Esophagus squamous epithelium (tissue), 5 donors: Measurements from ENCODE around the gene LIMA1. TPM values are rescaled to one million over a fixed set of nuclear protein-coding genes. Genes with fewer than 3 reads are reported as not detected.
"Not testable (repeated sequence)": the region's sequence is repeated elsewhere in the genome, so short reads cannot be mapped to it uniquely, and the experiment has no call there.

Source experiments
- DNase-seq: peaks from one replicate; lab custom pipeline; 2025; lab: John Stamatoyannopoulos, UW
- H3K27ac ChIP-seq, 4 donors: fragments of 200-600 bp; sonication (generic); one replicate each; pipeline ENCODE4 v1.5.1; 2016 to 2019; ENCODE audit warnings: mild to moderate bottlenecking in 1 of 4
- H3K27me3 ChIP-seq, 4 donors: fragments of 200-600 bp; sonication (generic); 1 replicate in 3 of 4; 2 replicates in 1 of 4; pipeline versions ENCODE4 v1.5.1 to v1.6.0; 2017 to 2021; ENCODE audit warnings: antibody characterized with exemption in 1 of 4
- H3K36me3 ChIP-seq, 3 donors: fragments of 200-600 bp; sonication (generic); one replicate each; pipeline ENCODE4 v1.5.1; 2016 to 2019
- H3K4me1 ChIP-seq, 3 donors: fragments of 200-600 bp; sonication (generic); one replicate each; pipeline ENCODE4 v1.5.1; 2017 to 2019
- H3K4me3 ChIP-seq, 4 donors: fragments of 200-600 bp; sonication (generic); 1 replicate in 3 of 4; 2 replicates in 1 of 4; pipeline ENCODE4 v1.5.1; 2016 to 2019; ENCODE audit warnings: mild to moderate bottlenecking in 2 of 4, moderate library complexity in 1 of 4
- H3K9me3 ChIP-seq, 3 donors: fragments of 200-600 bp; sonication (generic); one replicate each; pipeline ENCODE4 v1.5.1; 2016 to 2019
- CTCF ChIP-seq, 6 experiments: fragments of 450-650 bp in 4 of 6; fragments of 200-600 bp in 2 of 6; sonication (generic) in 2 of 6; IDR thresholded peaks; one replicate each; pipeline ENCODE4 v1.5.1; 2016 to 2019; ENCODE audit warnings: antibody characterized with exemption in 6 of 6, mild to moderate bottlenecking in 4 of 6, moderate library complexity in 4 of 6
- POLR2A ChIP-seq, 4 donors: fragments of 450-650 bp; IDR thresholded peaks; one replicate each; pipeline ENCODE4 v1.6.1; 2017; ENCODE audit warnings: antibody characterized with exemption in 4 of 4, mild to moderate bottlenecking in 4 of 4, moderate library complexity in 3 of 4
- WGBS, 2 donors: methylation state at CpG; one replicate each; pipeline ENCODE4 v1.1.5; 2018; 5-methylcytosine and 5-hydroxymethylcytosine counted together
- intact Hi-C: fragments of 100-400 bp; cut with DNase I; formaldehyde crosslinking; loops from one replicate; pipeline ENCODE4 v1.15.0; 2022
- total RNA-seq, 4 donors: library from RNA; depleted of rRNA; stranded (reverse); fragments of >200 nt; gene quantifications; one replicate each; pipeline ENCODE4 v1.1.0, GENCODE V29; 2016
- donor health status: DM: yes; HTN: yes; CAD: no.

The LIMA1 gene
- total RNA-seq, 4 donors from 2014 or later = 48.0 to 70.0 (median 62.7) TPM

- no peaks in the 10 kb centered on the region for H3K36me3 ChIP-seq
- no peak overlapping the region for H3K4me3 ChIP-seq
- no peak for TF ChIP-seq POLR2A (IDR thresholded peaks at IDR 0.05)
- no peak for TF ChIP-seq CTCF (IDR thresholded peaks at IDR 0.05)
- intact Hi-C loops = no loop called here
- peaks cover 0 to 65% (median 32%) of the 10 kb centered on the region in 3 donors for H3K4me1 ChIP-seq
- no peak for DNase-seq
- H3K27ac ChIP-seq = no peak overlapping the region
- 83 to 89% methylated on average over 4 of the region's 4 CpGs for WGBS, 2 donors
- no peaks in the 10 kb centered on the region for H3K9me3 ChIP-seq
- H3K27me3 ChIP-seq = no peaks in the 10 kb centered on the region
Observed at GRCh38 chr12:50279501-50279900, 3.8 kb downstream of the LIMA1 start.

GRCh38 chr12:50276912-50277671 is 6.2 kb downstream of the LIMA1 start:
- Histone ChIP-seq H3K9me3 (no peaks in the 10 kb centered on the region), H3K4me1 (peaks cover 0 to 69% (median 28%) of the 10 kb centered on the region in 3 donors), H3K27me3 (no peaks in the 10 kb centered on the region), H3K36me3 (no peaks in the 10 kb centered on the region), H3K27ac (peak overlapping the region in 3 of 4 donors; percentile 21 to 61 (median 51)), H3K4me3 (no peak overlapping the region)
- TF ChIP-seq POLR2A (IDR thresholded peaks at IDR 0.05) = no peak
- TF ChIP-seq CTCF (IDR thresholded peaks at IDR 0.05) = no peak
- no peak for DNase-seq
- intact Hi-C loops = no loop called here
- 62 to 81% methylated on average over 3 of the region's 3 CpGs for WGBS, 2 donors

DNA sequence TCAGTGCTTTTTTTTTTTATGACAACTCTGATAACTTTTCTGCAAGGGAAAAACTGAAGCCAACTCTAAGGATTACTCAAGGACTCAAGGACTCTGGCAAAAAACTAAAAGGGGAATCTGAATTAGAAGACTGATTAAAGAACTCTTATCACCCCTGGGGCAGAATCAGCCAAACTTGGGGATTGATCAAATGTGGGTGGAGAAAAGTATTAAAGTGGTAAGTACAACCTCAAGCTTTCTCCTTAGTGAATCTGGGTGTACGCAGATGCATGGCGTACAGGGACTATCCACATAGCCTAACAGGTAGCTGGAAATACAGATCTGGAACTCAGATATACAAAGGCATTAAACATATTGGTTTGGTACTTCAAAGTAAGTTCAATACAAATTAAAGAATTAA is 7.3 kb downstream of the LIMA1 start:
- Histone ChIP-seq H3K9me3 (no peaks in the 10 kb centered on the region), H3K36me3 (no peaks in the 10 kb centered on the region), H3K27ac (peak overlapping the region; percentile 40 to 61 (median 58)), H3K27me3 (no peaks in the 10 kb centered on the region), H3K4me3 (no peak overlapping the region), H3K4me1 (peaks cover 0 to 66% (median 24%) of the 10 kb centered on the region in 3 donors)
- WGBS, 2 donors = 94 to 97% methylated on average over 2 of the region's 2 CpGs
- DNase-seq = no peak
- no peak for TF ChIP-seq CTCF (IDR thresholded peaks at IDR 0.05)
- TF ChIP-seq POLR2A (IDR thresholded peaks at IDR 0.05) = no peak
- intact Hi-C loops = no loop called here

GRCh38 chr12:50275556-50275955 is 7.8 kb downstream of the LIMA1 start:
- Histone ChIP-seq H3K4me3 (no peak overlapping the region), H3K27ac (peak overlapping the region; percentile 40 to 61 (median 58)), H3K9me3 (no peaks in the 10 kb centered on the region), H3K36me3 (no peaks in the 10 kb centered on the region), H3K4me1 (peaks cover 0 to 61% (median 24%) of the 10 kb centered on the region in 3 donors), H3K27me3 (no peaks in the 10 kb centered on the region)
- intact Hi-C loops = no loop called here
- no peak for TF ChIP-seq POLR2A (IDR thresholded peaks at IDR 0.05)
- 16 to 21% methylated on average over 1 of the region's 1 CpG for WGBS, 2 donors
- no peak for DNase-seq

DNA sequence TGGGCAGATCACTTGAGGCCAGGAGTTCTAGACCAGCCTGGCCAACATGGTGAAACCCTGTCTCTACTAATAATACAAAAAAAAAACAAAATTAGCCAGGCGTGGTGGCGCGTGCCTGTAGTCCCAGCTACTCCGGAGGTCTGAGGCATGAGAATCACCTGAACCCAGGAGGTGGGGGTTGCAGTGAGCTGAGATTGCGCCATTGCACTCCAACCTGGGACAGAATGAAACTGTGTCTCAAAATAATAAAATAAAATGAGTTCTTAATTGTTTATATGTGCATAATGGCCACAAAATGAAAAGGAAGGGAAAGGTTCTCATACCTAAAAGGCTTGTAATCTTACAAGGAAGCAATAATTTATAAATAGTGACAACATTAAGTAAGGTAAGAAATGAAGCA is 8.2 kb downstream of the LIMA1 start:
- H3K9me3 ChIP-seq, H3K4me3 ChIP-seq, intact Hi-C loops, DNase-seq, H3K36me3 ChIP-seq, H3K27me3 ChIP-seq: not testable (repeated sequence)
- H3K4me1 ChIP-seq = peaks cover 0 to 61% (median 24%) of the 10 kb centered on the region in 3 donors
- H3K27ac ChIP-seq = peak overlapping the region; percentile 18 to 61 (median 47)
- 84 to 90% methylated on average over 5 of the region's 5 CpGs for WGBS, 2 donors

- no peak for DNase-seq
- no peaks in the 10 kb centered on the region for H3K9me3 ChIP-seq
- H3K27ac ChIP-seq = peak overlapping the region; percentile 34 to 77 (median 70)
- 30 to 49% methylated on average over 2 of the region's 2 CpGs for WGBS, 2 donors
- peak overlapping the region in 2 of 4 donors; percentile 19 to 38 for H3K4me3 ChIP-seq
- H3K36me3 ChIP-seq = no peaks in the 10 kb centered on the region
- H3K27me3 ChIP-seq = no peaks in the 10 kb centered on the region
- peaks cover 0 to 53% (median 21%) of the 10 kb centered on the region in 3 donors for H3K4me1 ChIP-seq
- no peak for TF ChIP-seq CTCF (IDR thresholded peaks at IDR 0.05)
- TF ChIP-seq POLR2A (IDR thresholded peaks at IDR 0.05) = no peak
- intact Hi-C loops = no loop called here
Observed at GRCh38 chr12:50271724-50272247, 11.5 kb downstream of the LIMA1 start.
